ENCODE measurements around the gene FBXO11.
"Not testable (repeated sequence)": the region's sequence is repeated elsewhere in the genome, so short reads cannot be mapped to it uniquely, and the experiment has no call there.

FBXO11 gene

DNA sequence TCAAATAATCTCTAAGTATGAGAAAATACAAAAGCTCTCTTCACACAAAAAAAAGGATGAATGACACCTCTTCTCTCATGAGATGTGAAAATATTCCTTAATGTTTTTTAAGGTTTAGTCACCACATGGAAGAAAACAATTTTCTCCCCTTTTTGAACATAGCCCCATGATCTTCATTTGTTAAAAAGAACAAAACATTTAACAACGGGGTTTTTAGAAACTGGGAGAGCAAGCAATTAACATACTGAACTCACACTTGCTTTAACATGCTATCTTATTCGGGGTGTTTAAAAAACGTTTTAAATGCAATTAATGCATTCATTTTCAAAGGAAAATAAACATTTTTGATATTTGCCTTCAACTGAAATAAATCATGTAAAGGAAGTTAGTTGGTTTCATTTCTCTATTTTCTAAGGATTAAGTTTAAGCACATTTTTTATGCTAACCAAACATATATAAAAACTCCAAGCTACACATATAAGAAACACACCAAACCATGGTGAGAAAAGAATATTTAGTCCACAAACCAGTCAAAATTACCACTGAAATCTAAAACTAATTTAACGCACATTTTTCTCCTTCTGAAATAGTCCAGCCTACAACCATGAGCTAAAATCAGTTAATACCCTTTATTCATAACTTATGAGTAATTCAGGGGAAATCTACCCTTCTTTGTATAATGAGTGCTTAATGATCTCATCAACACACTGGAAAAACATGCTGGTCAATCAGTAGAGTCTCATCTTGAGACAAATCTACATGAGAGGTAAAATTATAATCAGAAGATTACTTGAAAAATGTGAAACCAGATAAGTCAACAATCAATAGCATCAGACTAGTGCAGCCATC, 8.2 kb downstream of the FBXO11 start:
- no peak for DNase-seq (ENCODE audit: low read depth, low spot score)

- DNase-seq (ENCODE audit: low read depth, low spot score): not testable (repeated sequence)
These were observed 9.0 kb downstream of the FBXO11 start for GRCh38 chr2:47897191-47897882.

DNA sequence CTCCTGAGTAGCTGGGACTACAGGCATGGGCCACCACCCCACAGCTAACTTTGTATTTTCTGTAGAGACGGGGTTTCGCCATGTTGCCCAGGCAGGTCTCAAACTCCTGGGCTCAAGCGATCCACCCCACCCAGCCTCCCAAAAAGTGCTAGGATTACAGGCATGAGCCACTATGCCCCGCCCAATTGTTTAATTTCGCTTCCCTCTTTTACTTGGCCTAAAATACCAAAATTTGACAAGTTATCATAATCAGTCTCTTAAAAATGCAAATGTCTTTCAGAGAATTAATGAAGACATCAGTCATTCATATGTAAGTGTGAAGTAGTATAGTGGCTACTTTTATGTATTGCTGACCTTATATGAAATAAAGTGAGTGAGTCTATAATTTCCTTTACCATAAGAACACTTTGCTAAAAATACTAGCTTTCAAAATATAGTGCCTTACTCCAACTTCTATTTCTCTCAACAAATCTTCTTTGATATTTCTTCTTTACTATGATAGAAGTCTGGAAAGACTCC, 9.8 kb downstream of the FBXO11 start:
- no peak for DNase-seq (ENCODE audit: low read depth, low spot score)

DNA sequence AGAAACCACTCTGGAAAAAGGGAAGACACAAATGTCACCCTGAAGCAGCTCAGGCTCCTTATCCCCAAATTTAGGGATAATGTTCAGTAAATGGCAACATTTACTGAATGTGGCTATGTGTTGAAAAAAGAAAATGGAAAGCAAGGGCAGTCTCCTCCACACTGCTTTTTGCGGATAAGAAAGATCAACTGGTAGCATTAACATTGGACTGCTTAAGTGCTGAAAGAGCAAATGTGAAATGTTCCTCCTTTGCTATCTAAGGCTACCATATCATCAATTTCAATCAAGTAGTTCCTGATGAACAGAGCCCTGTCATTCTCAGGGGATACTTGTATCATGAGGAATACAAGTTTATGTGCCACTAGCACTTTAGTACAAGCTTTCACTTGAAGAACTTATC, 12.5 kb downstream of the FBXO11 start:
- no peak for DNase-seq (ENCODE audit: low read depth, low spot score)

- no peak for DNase-seq (ENCODE audit: low read depth, low spot score)
These were observed 14.0 kb downstream of the FBXO11 start for GRCh38 chr2:47892338-47892730.

GRCh38 chr2:47891369-47892337, 14.6 kb downstream of the FBXO11 start:
- DNase-seq (ENCODE audit: low read depth, low spot score): no peak

- no peak for DNase-seq (ENCODE audit: low read depth, low spot score)
These were observed 15.5 kb downstream of the FBXO11 start for GRCh38 chr2:47890711-47891368.

GRCh38 chr2:47888581-47889280, 17.6 kb downstream of the FBXO11 start:
- no peak for DNase-seq (ENCODE audit: low read depth, low spot score)

DNA sequence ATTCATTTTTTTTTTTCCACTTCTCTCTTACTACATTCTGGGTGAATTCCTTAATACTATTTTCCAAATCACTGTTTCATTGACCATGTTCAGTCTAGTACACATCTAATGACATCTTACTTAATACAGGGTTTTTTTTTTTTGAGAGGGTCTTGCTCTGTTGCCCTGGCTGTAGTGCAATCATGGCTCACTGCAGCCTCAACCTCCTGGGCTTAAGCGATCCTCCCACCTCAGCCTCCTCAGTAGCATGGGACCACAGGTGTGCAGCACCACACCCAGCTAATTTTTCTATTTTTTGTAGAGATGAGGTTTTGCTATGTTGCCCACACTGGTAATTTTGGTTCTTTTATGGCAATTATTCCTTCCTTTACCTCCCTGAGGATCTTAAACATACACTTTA, 29.4 kb downstream of the FBXO11 start:
- no peak for DNase-seq (ENCODE audit: low read depth, low spot score)

GRCh38 chr2:47872941-47873340, 33.4 kb downstream of the FBXO11 start:
- DNase-seq (ENCODE audit: low read depth, low spot score): no peak

DNA sequence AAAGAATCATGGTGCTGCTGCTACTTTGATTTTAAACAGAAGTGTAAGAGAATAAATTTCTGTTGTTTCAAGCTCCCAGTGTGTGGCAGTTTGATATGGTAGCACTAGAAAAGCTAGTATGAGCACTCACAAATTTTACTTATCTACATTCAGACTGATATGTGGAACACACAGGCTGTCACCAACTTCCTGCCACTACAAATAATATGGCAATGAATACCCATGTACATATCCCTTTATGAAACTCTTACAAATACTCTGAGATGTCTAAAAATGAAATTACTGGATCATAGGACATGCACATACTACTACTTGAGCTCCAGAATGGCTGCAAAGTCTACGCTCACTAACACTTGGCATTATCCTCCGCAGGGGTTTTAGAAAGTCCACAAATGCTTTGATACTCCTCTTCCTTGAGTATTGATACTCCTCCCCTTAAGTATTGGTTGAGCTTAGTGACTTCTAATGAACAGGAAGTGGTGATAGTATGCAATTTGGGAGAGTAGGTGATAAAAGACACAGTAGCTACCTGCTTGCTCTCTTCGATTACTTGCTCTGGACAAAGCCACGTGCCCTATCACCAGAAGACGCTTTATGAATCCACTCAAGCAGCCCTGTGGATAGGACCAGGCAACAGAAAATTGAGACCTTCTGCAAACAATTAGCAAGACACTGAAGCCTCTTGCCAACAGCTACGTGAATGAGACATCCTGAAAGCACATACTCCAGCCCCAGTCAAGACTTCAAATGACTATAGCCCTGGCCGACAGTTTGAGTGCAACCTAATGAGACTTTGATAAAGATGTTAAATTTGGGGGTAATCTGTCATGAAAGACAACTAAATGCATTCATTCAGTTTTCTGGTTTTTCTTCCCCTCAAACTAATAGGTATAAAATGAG, 35.4 kb downstream of the FBXO11 start:
- no peak for DNase-seq (ENCODE audit: low read depth, low spot score)

- DNase-seq (ENCODE audit: low read depth, low spot score): peak; percentile 24
These were observed 36.3 kb downstream of the FBXO11 start for GRCh38 chr2:47869859-47870595.

GRCh38 chr2:47868611-47869352, 37.5 kb downstream of the FBXO11 start:
- DNase-seq (ENCODE audit: low read depth, low spot score): no peak

DNA sequence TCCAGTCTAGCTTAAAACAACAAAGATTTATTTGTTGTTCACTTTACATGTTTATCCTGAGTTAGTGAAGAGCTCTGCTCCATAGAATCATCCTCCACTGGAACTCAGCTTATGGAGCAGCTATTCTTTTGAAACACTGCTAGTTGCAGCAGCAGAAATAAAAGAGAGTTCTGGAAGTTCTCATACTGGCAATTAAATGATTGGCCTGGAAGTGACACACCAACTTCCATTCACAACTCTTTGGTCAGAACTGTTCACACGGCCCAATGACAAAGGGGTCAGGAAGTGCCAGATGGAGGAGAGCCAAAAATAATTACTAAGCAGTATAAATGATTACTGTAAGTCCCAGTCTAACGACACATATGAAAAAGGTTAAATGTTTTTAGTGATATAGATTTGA, 39.1 kb downstream of the FBXO11 start:
- no peak for DNase-seq (ENCODE audit: low read depth, low spot score)

- DNase-seq (ENCODE audit: low read depth, low spot score): no peak
These were observed 41.7 kb downstream of the FBXO11 start for GRCh38 chr2:47864566-47864965.

GRCh38 chr2:47862949-47863348, 43.3 kb downstream of the FBXO11 start:
- no peak for DNase-seq (ENCODE audit: low read depth, low spot score)

- not testable (repeated sequence) for DNase-seq (ENCODE audit: low read depth, low spot score)
These were observed 53.1 kb downstream of the FBXO11 start for GRCh38 chr2:47853067-47853777.
